H1 (cell line): ENCODE measurements around the gene MYBPH. TPM values are rescaled to one million over a fixed set of nuclear protein-coding genes. Genes with fewer than 3 reads are reported as not detected.

Experiments
- CTCF ChIA-PET: fragments of 300-600 bp; sonication (Branson Sonifier 250); formaldehyde crosslinking; loops from one replicate; lab custom pipeline; 2021; ENCODE audit not compliant: partially characterized antibody; lab: Charles Lee
- POLR2A ChIA-PET: fragments of 300-600 bp; sonication (Branson Sonifier 250); formaldehyde crosslinking; loops from one replicate; lab custom pipeline; 2021; ENCODE audit warnings: inconsistent platforms; ENCODE audit not compliant: partially characterized antibody; lab: Charles Lee
- DNase-seq, 2 experiments: peaks; one replicate each; pipeline versions ENCODE4 v3.0.0 to v3.0.0-alpha.2; 2010 to 2022; ENCODE audit warnings: low spot score in 2 of 2, low read depth in 1 of 2, mixed read lengths in 1 of 2
- FAIRE-seq: peaks from 2 replicates; lab custom pipeline; 2011; peaks lifted over from hg19 to GRCh38; lab: Jason Lieb, UNC
- H2AFZ ChIP-seq: 2 replicates; pipeline ENCODE4 v1.8.1; 2012; ENCODE audit warnings: low read length, inconsistent platforms
- H2AK5ac ChIP-seq: 2 replicates; pipeline ENCODE4 v1.6.1; 2013; ENCODE audit warnings: low read depth, low read length
- H2BK120ac ChIP-seq: replicated peaks from 2 replicates; pipeline ENCODE3; 2013; ENCODE audit warnings: low read depth, low read length, inconsistent platforms
- H2BK12ac ChIP-seq: 2 replicates; pipeline ENCODE4 v1.6.1; 2013; ENCODE audit warnings: low read depth, low read length
- H2BK15ac ChIP-seq: 2 replicates; pipeline ENCODE4 v1.6.1; 2013; ENCODE audit warnings: low read length
- H2BK20ac ChIP-seq: 2 replicates; pipeline ENCODE4 v1.6.1; 2013; ENCODE audit warnings: low read length
- H2BK5ac ChIP-seq: 2 replicates; pipeline ENCODE4 v1.6.1; 2013; ENCODE audit warnings: low read depth, low read length
- H3K14ac ChIP-seq: 2 replicates; pipeline ENCODE4 v1.6.1; 2013; ENCODE audit warnings: inconsistent platforms; ENCODE audit not compliant: insufficient read length
- H3K18ac ChIP-seq: 2 replicates; pipeline ENCODE4 v1.6.1; 2013; ENCODE audit warnings: low read length; ENCODE audit errors: extremely low read depth
- H3K23ac ChIP-seq: 2 replicates; pipeline ENCODE4 v1.6.1; 2013; ENCODE audit warnings: inconsistent platforms; ENCODE audit not compliant: insufficient read length
- H3K23me2 ChIP-seq: 2 replicates; pipeline ENCODE4 v1.6.1; 2013; ENCODE audit warnings: low read depth, low read length
- H3K27ac ChIP-seq: 2 replicates; pipeline ENCODE4 v1.6.1; 2011; ENCODE audit warnings: low read depth, low read length, inconsistent platforms
- H3K27me3 ChIP-seq, 4 experiments: replicated peaks in 1 of 4; 1 replicate in 1 of 4; 2 replicates in 3 of 4; pipeline versions ENCODE4 v1.6.1 to v1.8.1; 2011 to 2013; ENCODE audit warnings: low read length in 3 of 4, mild to moderate bottlenecking in 3 of 4, inconsistent platforms in 2 of 4, mixed read lengths in 2 of 4, moderate library complexity in 1 of 4; ENCODE audit not compliant: control insufficient read depth in 3 of 4, insufficient read depth in 3 of 4; ENCODE audit errors: extremely low read depth in 1 of 4
- H3K36me3 ChIP-seq, 4 experiments: 2 replicates each; pipeline versions ENCODE4 v1.6.1 to v1.8.1; 2011 to 2013; ENCODE audit warnings: mild to moderate bottlenecking in 4 of 4, low read length in 3 of 4, moderate library complexity in 2 of 4, control low read depth in 1 of 4, inconsistent platforms in 1 of 4; ENCODE audit not compliant: insufficient read depth in 4 of 4, control insufficient read depth in 2 of 4
- H3K4ac ChIP-seq: replicated peaks from 2 replicates; pipeline ENCODE3; 2013; ENCODE audit warnings: low read length, low read depth, mixed read lengths, inconsistent platforms; ENCODE audit not compliant: insufficient read length
- H3K4me1 ChIP-seq, 4 experiments: replicated peaks in 1 of 4; 1 replicate in 1 of 4; 2 replicates in 3 of 4; pipeline versions ENCODE4 v1.6.1 to v1.8.1; 2011 to 2013; ENCODE audit warnings: low read length in 3 of 4, inconsistent platforms in 2 of 4, mixed read lengths in 1 of 4; ENCODE audit not compliant: insufficient read depth in 4 of 4, control insufficient read depth in 3 of 4
- H3K4me2 ChIP-seq, 2 experiments: 2 replicates each; pipeline versions ENCODE4 v1.6.1 to v1.8.1; 2011 to 2013; ENCODE audit warnings: low read depth in 2 of 2, low read length in 2 of 2, control low read depth in 1 of 2, inconsistent platforms in 1 of 2, mild to moderate bottlenecking in 1 of 2; ENCODE audit not compliant: insufficient read depth in 1 of 2
- H3K4me3 ChIP-seq, 4 experiments: fragments of 200-600, 300-600 bp in 1 of 4; sonication (generic), shearing (Covaris generic), sonication (Bioruptor Twin) in 1 of 4; 2 replicates each; pipeline versions ENCODE4 v1.5.1 to v1.8.1; 2011 to 2016; ENCODE audit warnings: low read length in 4 of 4, low read depth in 3 of 4, control low read depth in 2 of 4, inconsistent platforms in 2 of 4, mild to moderate bottlenecking in 2 of 4, mixed read lengths in 1 of 4, moderate library complexity in 1 of 4; ENCODE audit not compliant: insufficient read depth in 2 of 4; ENCODE audit errors: extremely low read depth in 1 of 4
- H3K56ac ChIP-seq: replicated peaks from 2 replicates; pipeline ENCODE3; 2013; ENCODE audit warnings: low read depth, mild to moderate bottlenecking, mixed read lengths, low read length, inconsistent platforms; ENCODE audit not compliant: insufficient read length
- H3K79me1 ChIP-seq: 2 replicates; pipeline ENCODE4 v1.6.1; 2013; ENCODE audit warnings: low read depth, low read length, control low read depth
- H3K79me2 ChIP-seq, 2 experiments: 2 replicates each; pipeline versions ENCODE4 v1.6.1 to v1.8.1; 2012 to 2013; ENCODE audit warnings: low read length in 2 of 2, mild to moderate bottlenecking in 2 of 2, inconsistent platforms in 1 of 2; ENCODE audit not compliant: insufficient read depth in 2 of 2, control insufficient read depth in 1 of 2
- H3K9ac ChIP-seq, 4 experiments: replicated peaks in 1 of 4; 1 replicate in 1 of 4; 2 replicates in 3 of 4; pipeline versions ENCODE4 v1.6.1 to v1.8.1; 2011 to 2013; ENCODE audit warnings: low read depth in 3 of 4, low read length in 3 of 4, control low read depth in 2 of 4, mild to moderate bottlenecking in 2 of 4, moderate library complexity in 2 of 4, inconsistent platforms in 1 of 4; ENCODE audit errors: extremely low read depth in 1 of 4
- H3K9me3 ChIP-seq, 2 experiments: 2 replicates each; pipeline versions ENCODE4 v1.6.1 to v1.8.1; 2012 to 2013; ENCODE audit warnings: mild to moderate bottlenecking in 2 of 2, moderate library complexity in 2 of 2, control low read depth in 1 of 2, inconsistent platforms in 1 of 2, low read depth in 1 of 2, low read length in 1 of 2, mixed read lengths in 1 of 2; ENCODE audit not compliant: insufficient read depth in 2 of 2
- H4K20me1 ChIP-seq, 2 experiments: replicated peaks in 1 of 2; 2 replicates each; pipeline versions ENCODE3 to v1.8.1; 2011 to 2013; ENCODE audit warnings: inconsistent platforms in 2 of 2, low read length in 2 of 2, mild to moderate bottlenecking in 1 of 2; ENCODE audit not compliant: insufficient read depth in 2 of 2, control insufficient read depth in 1 of 2
- H4K5ac ChIP-seq: 2 replicates; pipeline ENCODE4 v1.6.1; 2013; ENCODE audit warnings: low read length, low read depth, mixed read lengths, inconsistent platforms; ENCODE audit not compliant: insufficient read length
- H4K8ac ChIP-seq: 2 replicates; pipeline ENCODE4 v1.8.0; 2013; ENCODE audit warnings: mild to moderate bottlenecking, moderate library complexity, low read length, inconsistent platforms; ENCODE audit not compliant: insufficient read depth; ENCODE audit errors: extremely low read depth
- H4K91ac ChIP-seq: replicated peaks from 2 replicates; pipeline ENCODE3; 2013; ENCODE audit warnings: low read length, mixed read lengths, inconsistent platforms; ENCODE audit not compliant: insufficient read length
- ATF3 ChIP-seq: IDR thresholded peaks from 2 replicates; pipeline ENCODE4 v1.6.1; 2011; ENCODE audit warnings: low read depth, mild to moderate bottlenecking, low read length; ENCODE audit not compliant: insufficient read depth
- BACH1 ChIP-seq: IDR thresholded peaks from 2 replicates; pipeline ENCODE4 v1.6.1; 2012; ENCODE audit warnings: low read length, improper control_type of control experiment
- CEBPB ChIP-seq: IDR thresholded peaks from 2 replicates; pipeline ENCODE4 v1.6.1; 2012; ENCODE audit warnings: low read depth, low read length
- CHD1 ChIP-seq: IDR thresholded peaks from 2 replicates; pipeline ENCODE4 v1.6.1; 2012; ENCODE audit warnings: low read depth, low read length, improper control_type of control experiment
- CTBP2 ChIP-seq: IDR thresholded peaks from 2 replicates; pipeline ENCODE4 v1.7.0; 2011; ENCODE audit warnings: borderline replicate concordance, mild to moderate bottlenecking, moderate library complexity, mixed read lengths, low read length; ENCODE audit not compliant: insufficient read depth, insufficient read length
- EGR1 ChIP-seq: IDR thresholded peaks from 2 replicates; pipeline ENCODE4 v1.6.1; 2011; ENCODE audit warnings: low read depth, low read length, borderline replicate concordance
- EP300 ChIP-seq, 2 experiments: IDR thresholded peaks; 1 replicate in 1 of 2; 2 replicates in 1 of 2; pipeline ENCODE4 v1.6.1; 2011 to 2012; ENCODE audit warnings: low read depth in 2 of 2, low read length in 2 of 2, mild to moderate bottlenecking in 2 of 2, borderline replicate concordance in 1 of 2, inconsistent platforms in 1 of 2, moderate library complexity in 1 of 2
- HDAC2 ChIP-seq, 2 experiments: fragments of 300-600 bp in 1 of 2; sonication (generic) in 1 of 2; IDR thresholded peaks; 2 replicates each; pipeline ENCODE4 v1.6.1; 2011 to 2012; ENCODE audit warnings: low read depth in 2 of 2, low read length in 2 of 2, mild to moderate bottlenecking in 2 of 2, moderate library complexity in 2 of 2, borderline replicate concordance in 1 of 2, inconsistent platforms in 1 of 2
- NRF1 ChIP-seq: IDR thresholded peaks from 2 replicates; pipeline ENCODE4 v1.6.1; 2011; ENCODE audit warnings: mild to moderate bottlenecking, low read depth, low read length, improper control_type of control experiment
- SP1 ChIP-seq: IDR thresholded peaks from 2 replicates; pipeline ENCODE4 v1.6.1; 2011; ENCODE audit warnings: low read depth, low read length
- SP2 ChIP-seq: IDR thresholded peaks from 2 replicates; pipeline ENCODE4 v1.6.1; 2012; ENCODE audit warnings: mild to moderate bottlenecking, low read length, inconsistent platforms
- WGBS, 2 experiments: shearing (Covaris generic) in 1 of 2; methylation state at CpG; one replicate each; pipeline versions ENCODE4 v1.1.6 to v1.1.7; 2013 to 2015; ENCODE audit warnings: low lambda C conversion rate in 2 of 2, mixed read lengths in 2 of 2, inconsistent platforms in 1 of 2, low coverage in 1 of 2, missing lambda C conversion rate in 1 of 2; ENCODE audit not compliant: insufficient replicate concordance in 2 of 2, insufficient coverage in 1 of 2, insufficient read length in 1 of 2; ENCODE audit errors: extremely low coverage in 1 of 2, missing lambda C conversion rate in 1 of 2; 5-methylcytosine and 5-hydroxymethylcytosine counted together
- polyA plus RNA-seq, 7 experiments: library from polyadenylated mRNA; depleted of rRNA in 3 of 7; stranded (reverse) in 5 of 7; unstranded in 2 of 7; fragments of >200 nt in 5 of 7; fragments of 200-250 nt in 2 of 7; gene quantifications; 1 replicate in 5 of 7; 2 replicates in 1 of 7; 4 replicates in 1 of 7; pipeline versions ENCODE4 v1.2.1 to v1.2.3, GENCODE V29; 2011 to 2013; ENCODE audit warnings: missing spikeins in 2 of 7, mixed read lengths in 2 of 7
- total RNA-seq: library from RNA; stranded (reverse); fragmentation: NEBNext Ultra II Directional; extraction: Animal tissue kit (Norgen Biotek cat#: 25700); gene quantifications from 2 replicates; pipeline ENCODE4 v1.2.1, GENCODE V29; 2021

The MYBPH gene
- total and polyA plus RNA-seq, 2 of the 8 experiments (the other 6 are each of a cell fraction or from before 2014, with no cell fraction given): not detected

- no peaks in the 10 kb centered on the region for H3K9me3 ChIP-seq
- POLR2A ChIA-PET: no interaction called here
- no peak overlapping the region for H4K91ac ChIP-seq
- H3K4me3 ChIP-seq: no peak overlapping the region
- peaks cover 6 to 11% (median 8%) of the 10 kb centered on the region in 4 experiments for H3K4me1 ChIP-seq
- 91% methylated on average over 2 of the region's 2 CpGs; no CpG with 5 or more reads in 1 of the 2 experiments for WGBS, 2 experiments
- no peaks in the 10 kb centered on the region for H3K23me2 ChIP-seq
- H3K56ac ChIP-seq: no peak overlapping the region
- no peak overlapping the region for H3K9ac ChIP-seq
- no peaks in the 10 kb centered on the region for H3K36me3 ChIP-seq
- no peak overlapping the region for H4K5ac ChIP-seq
- no peak overlapping the region for H2BK15ac ChIP-seq
- H3K23ac ChIP-seq: no peak overlapping the region
- no peak overlapping the region for H3K18ac ChIP-seq
- TF ChIP-seq CTBP2 (no peak), NRF1 (no peak), EP300 (IDR thresholded peaks at IDR 0.05; ENCODE audit: borderline replicate concordance in 1 of 2, low read depth in 2 of 2, low read length in 2 of 2) (no peak), EGR1 (no peak), ATF3 (no peak), SP1 (no peak), CEBPB (no peak), SP2 (no peak), HDAC2 (IDR thresholded peaks at IDR 0.05; ENCODE audit: borderline replicate concordance in 1 of 2, low read depth in 2 of 2, low read length in 2 of 2) (no peak), CHD1 (no peak), BACH1 (no peak)
- no peak overlapping the region for H4K8ac ChIP-seq
- no peak overlapping the region for H2AK5ac ChIP-seq
- no peak overlapping the region for H2BK120ac ChIP-seq
- H3K4ac ChIP-seq: no peak overlapping the region
- no peaks in the 10 kb centered on the region for H4K20me1 ChIP-seq
- H2BK5ac ChIP-seq: no peak overlapping the region
- FAIRE-seq: no peak
- H3K79me2 ChIP-seq: no peaks in the 10 kb centered on the region
- no peak overlapping the region for H3K14ac ChIP-seq
- no peaks in the 10 kb centered on the region for H3K27me3 ChIP-seq
- no peak overlapping the region for H3K27ac ChIP-seq
- H2AFZ ChIP-seq: no peak overlapping the region
- H3K4me2 ChIP-seq: no peak overlapping the region
- no peaks in the 10 kb centered on the region for H3K79me1 ChIP-seq
- H2BK12ac ChIP-seq: no peak overlapping the region
- CTCF ChIA-PET: interaction anchor here (0.7 to 5.7 kb wide), 7 partner anchors 9 to 151 kb away, joined by 3 to 33 read pairs (median 4); no protein-coding TSS in a partner anchor
- no peak for DNase-seq
- H2BK20ac ChIP-seq: no peak overlapping the region
These were observed 15.3 kb upstream of the MYBPH start for GRCh38 chr1:203190949-203191348.
